Fibroblast of pulmonary artery (primary cell): ENCODE results near the gene KIF23.
"Not testable (repeated sequence)": the region's sequence is repeated elsewhere in the genome, so short reads cannot be mapped to it uniquely, and the experiment has no call there.

Experiments used
- DNase-seq: peaks from one replicate; pipeline ENCODE4 v3.0.0-alpha.2; 2010; ENCODE audit warnings: low read depth
- H3K4me3 ChIP-seq: replicated peaks from 2 replicates; pipeline ENCODE4 v1.5.1; 2011; ENCODE audit warnings: low read depth, mild to moderate bottlenecking, control low read depth, low read length, moderate library complexity
- CTCF ChIP-seq: IDR thresholded peaks from 2 replicates; pipeline ENCODE4 v1.5.1; 2011; ENCODE audit warnings: mild to moderate bottlenecking, control low read depth, low read length, inconsistent platforms; ENCODE audit errors: missing control alignments

KIF23 gene

GRCh38 chr15:69434679-69435078, 20.5 kb downstream of the KIF23 start:
- no peak overlapping the region for H3K4me3 ChIP-seq
- DNase-seq: no peak
- TF ChIP-seq CTCF: no peak

GRCh38 chr15:69435985-69436384, 21.8 kb downstream of the KIF23 start:
- DNase-seq: no peak

GRCh38 chr15:69436951-69437350, 22.8 kb downstream of the KIF23 start:
- no peak for DNase-seq
- no peak for TF ChIP-seq CTCF
- no peak overlapping the region for H3K4me3 ChIP-seq

More at GRCh38 chr15:69435985-69436384, 21.8 kb downstream of the KIF23 start:
- no peak for TF ChIP-seq CTCF
- no peak overlapping the region for H3K4me3 ChIP-seq

- DNase-seq: no peak
- H3K4me3 ChIP-seq: no peak overlapping the region
- no peak for TF ChIP-seq CTCF
These were observed 25.5 kb downstream of the KIF23 start for GRCh38 chr15:69439623-69440022.

GRCh38 chr15:69443032-69443611, 29.0 kb downstream of the KIF23 start:
- TF ChIP-seq CTCF: no peak
- no peak overlapping the region for H3K4me3 ChIP-seq
- DNase-seq: no peak

GRCh38 chr15:69444686-69445085, 30.5 kb downstream of the KIF23 start:
- TF ChIP-seq CTCF: no peak
- DNase-seq: no peak
- no peak overlapping the region for H3K4me3 ChIP-seq

- DNase-seq: no peak
- no peak overlapping the region for H3K4me3 ChIP-seq
- TF ChIP-seq CTCF: no peak
These were observed 32.8 kb downstream of the KIF23 start for GRCh38 chr15:69446953-69447352.

- DNase-seq, H3K4me3 ChIP-seq: not testable (repeated sequence)
These were observed 36.1 kb downstream of the KIF23 start for GRCh38 chr15:69450221-69450620.
